ENCODE results near the gene INPP5D.
"Not testable (repeated sequence)": the region's sequence is repeated elsewhere in the genome, so short reads cannot be mapped to it uniquely, and the experiment has no call there.

The INPP5D gene

GRCh38 chr2:233116946-233117345, 56.8 kb downstream of the INPP5D start:
- no peak for DNase-seq (ENCODE audit: low spot score)

DNA sequence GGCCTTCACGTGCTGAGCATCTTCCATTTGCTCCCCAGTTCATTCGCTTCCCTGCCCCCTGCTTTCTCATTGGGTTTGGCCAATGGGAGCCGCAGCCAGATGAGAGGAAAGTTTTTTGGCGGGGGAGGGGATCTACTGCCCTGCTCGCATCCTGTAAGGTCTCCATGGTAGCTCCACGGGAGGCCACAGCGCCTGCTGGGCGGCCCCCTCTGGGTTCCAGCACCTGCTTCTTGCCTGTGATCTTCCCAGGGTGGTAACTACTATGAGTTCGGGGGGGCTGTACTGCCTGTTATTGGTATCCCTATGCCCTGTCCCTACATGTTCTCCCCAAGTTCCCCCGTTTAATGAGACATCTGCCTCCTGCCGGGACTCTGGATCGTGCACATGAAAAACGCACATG, 57.2 kb downstream of the INPP5D start:
- no peak for DNase-seq (ENCODE audit: low spot score)

GRCh38 chr2:233117811-233118647, 57.9 kb downstream of the INPP5D start:
- DNase-seq (ENCODE audit: low spot score), result no peak

GRCh38 chr2:233118648-233119000, 58.5 kb downstream of the INPP5D start:
- no peak for DNase-seq (ENCODE audit: low spot score)

- DNase-seq (ENCODE audit: low spot score), result no peak
Measured at GRCh38 chr2:233119123-233119522, 59.0 kb downstream of the INPP5D start.

- no peak for DNase-seq (ENCODE audit: low spot score)
Measured at GRCh38 chr2:233119806-233120205, 59.7 kb downstream of the INPP5D start.

- DNase-seq (ENCODE audit: low spot score), result no peak
Measured at GRCh38 chr2:233120459-233120858, 60.3 kb downstream of the INPP5D start.

DNA sequence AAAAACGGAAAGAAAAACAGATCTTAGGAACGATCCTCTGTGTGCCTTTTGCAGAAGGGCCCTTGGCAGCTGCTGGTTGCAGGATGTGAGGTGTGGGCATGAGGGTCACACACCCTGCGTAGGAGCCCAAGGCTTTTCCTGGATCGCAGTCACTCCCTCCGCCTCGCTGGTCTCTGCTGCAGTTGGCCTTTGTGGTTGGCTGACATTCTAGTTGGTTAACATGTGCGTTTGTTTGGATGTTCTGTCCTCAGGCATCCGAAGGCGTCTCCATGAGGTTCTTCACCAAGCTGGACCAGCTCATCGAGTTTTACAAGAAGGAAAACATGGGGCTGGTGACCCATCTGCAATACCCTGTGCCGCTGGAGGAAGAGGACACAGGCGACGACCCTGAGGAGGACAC, 61.7 kb downstream of the INPP5D start:
- DNase-seq (ENCODE audit: low spot score), result no peak

GRCh38 chr2:233122541-233122940, 62.4 kb downstream of the INPP5D start:
- DNase-seq (ENCODE audit: low spot score), result no peak

- DNase-seq (ENCODE audit: low spot score), result not testable (repeated sequence)
Measured at GRCh38 chr2:233123576-233123975, 63.4 kb downstream of the INPP5D start.

GRCh38 chr2:233124421-233125080, 64.4 kb downstream of the INPP5D start:
- DNase-seq (ENCODE audit: low spot score), result no peak

DNA sequence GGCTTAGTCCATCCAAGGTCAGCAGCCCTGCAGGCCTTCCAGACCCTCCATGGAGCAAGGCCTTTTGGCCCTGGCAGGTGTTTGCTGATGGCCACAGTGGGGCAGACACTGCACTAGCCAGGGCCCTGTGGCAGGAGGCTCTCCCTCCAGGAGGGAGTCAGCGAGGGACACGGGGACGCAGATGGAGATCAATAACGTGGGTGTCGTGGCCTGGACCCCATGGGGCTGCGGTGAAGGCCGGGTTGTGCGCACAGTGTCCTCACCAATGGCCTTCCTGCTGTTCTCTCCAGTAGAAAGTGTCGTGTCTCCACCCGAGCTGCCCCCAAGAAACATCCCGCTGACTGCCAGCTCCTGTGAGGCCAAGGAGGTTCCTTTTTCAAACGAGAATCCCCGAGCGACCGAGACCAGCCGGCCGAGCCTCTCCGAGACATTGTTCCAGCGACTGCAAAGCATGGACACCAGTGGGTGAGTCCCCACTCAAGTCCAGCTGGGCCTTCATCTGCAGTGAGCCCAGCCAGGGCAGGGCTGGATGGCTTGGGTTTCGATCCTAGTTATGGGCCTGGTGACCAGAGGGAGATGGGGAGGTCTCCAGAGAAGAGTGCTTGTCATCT, 65.4 kb downstream of the INPP5D start:
- DNase-seq (ENCODE audit: low spot score), result no peak

DNA sequence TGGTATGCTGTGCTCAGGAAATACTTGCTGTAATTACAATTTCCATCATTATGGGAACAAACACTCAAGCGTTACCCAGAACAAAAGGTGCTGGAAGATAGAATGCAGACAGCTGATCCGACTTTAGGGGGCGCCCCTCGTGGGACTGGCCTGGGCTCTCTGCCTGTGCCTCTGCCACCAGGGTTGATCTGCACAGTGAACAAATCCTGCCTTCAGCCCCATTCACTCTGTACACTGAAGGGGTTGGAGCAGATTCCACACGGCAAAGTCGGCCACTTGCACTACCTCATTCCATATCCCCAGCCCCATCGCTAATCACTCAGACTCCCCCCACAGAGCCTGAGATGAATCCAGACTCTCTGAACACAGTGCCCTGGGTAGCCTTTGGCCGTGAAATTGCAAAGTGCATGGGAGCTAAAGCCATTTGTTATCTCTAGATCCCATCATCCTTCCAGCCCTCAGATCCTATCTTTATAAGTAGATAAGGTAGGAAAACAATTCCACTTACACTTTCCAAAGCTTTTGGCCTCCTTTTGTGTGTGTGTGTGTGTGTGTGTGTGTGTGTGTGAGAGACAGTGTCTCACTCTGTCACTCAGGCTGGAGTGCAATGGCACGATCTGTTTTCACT, 69.3 kb downstream of the INPP5D start:
- DNase-seq (ENCODE audit: low spot score), result no peak

GRCh38 chr2:233130024-233130423, 69.9 kb downstream of the INPP5D start:
- no peak for DNase-seq (ENCODE audit: low spot score)

GRCh38 chr2:233130481-233131020, 70.4 kb downstream of the INPP5D start:
- DNase-seq (ENCODE audit: low spot score), result no peak

DNA sequence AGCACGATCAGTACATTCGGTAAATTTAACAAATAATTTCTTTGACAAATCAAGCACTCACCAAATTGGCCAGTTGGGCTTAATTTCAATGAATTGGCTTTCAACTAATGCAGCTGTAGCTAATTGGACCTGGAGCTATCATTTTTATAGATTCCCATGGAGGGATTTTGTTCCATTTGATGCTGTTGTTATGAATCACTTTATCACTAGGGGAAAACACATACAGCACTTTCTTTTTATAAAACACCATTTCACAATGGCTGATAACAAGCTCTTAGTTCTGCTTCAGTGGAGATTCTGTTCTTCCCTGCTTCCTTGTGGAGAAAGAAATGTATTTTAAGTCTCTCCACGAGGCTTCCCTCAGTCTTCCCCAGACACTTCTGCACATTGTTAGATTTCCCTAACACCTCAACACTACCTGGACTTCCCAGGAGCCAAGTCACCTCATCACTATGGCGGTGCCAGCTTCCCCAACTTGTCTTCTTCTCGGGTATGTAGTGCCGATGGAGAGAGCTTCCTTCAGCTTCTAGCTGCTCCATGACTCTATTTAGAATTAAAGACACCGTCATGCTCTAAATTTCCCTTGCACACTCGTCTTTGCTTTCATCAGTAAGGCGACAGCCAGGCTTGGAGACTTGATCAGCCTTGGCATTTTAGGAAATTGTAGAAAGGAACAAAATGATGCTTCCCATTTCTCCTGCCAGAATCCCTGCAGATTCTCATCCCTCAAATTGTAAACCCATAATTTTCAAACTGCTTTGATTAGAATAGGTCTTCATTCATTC, 72.0 kb downstream of the INPP5D start:
- no peak for DNase-seq (ENCODE audit: low spot score)

- no peak for DNase-seq (ENCODE audit: low spot score)
Measured at GRCh38 chr2:233133239-233133638, 73.1 kb downstream of the INPP5D start.

DNA sequence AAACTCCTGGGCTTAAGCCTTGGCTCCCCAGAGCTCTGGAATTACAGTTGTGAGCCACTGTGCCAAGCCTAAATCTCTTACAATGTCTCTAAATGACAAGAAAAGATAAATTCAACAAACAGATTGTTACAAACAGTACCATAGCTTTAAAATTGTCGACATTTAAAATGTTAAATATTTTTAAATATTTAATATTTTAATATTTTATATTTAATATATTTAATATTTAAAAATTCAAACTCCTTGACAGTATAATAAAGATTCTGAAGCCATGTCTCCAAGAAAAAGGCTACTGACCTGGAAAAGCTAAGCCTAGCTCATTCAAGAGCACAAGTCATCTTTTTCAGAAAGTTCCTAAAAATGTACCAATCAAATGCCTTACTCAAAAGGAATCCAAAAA, 75.3 kb downstream of the INPP5D start:
- no peak for DNase-seq (ENCODE audit: low spot score)

DNA sequence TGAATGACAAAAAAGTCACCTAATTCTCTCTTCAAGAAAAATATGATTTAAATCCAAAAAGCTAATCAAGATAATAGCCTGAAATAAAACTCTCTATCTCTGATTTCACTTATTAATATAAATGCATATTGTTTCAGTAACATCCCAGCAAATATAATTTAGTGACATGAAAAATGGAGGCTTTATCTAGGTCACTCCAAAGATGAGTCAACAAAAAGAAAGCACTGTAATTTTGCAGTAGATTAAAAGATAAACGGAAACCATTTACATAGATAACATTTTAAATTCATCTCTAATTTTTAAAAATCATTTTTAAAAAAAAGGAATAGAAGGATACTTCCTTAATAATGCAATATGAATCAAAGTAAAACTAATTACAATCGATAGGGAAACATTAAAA, 76.9 kb downstream of the INPP5D start:
- DNase-seq (ENCODE audit: low spot score), result no peak

GRCh38 chr2:233140077-233140585, 80.0 kb downstream of the INPP5D start:
- no peak for DNase-seq (ENCODE audit: low spot score)

- DNase-seq (ENCODE audit: low spot score), result no peak
Measured at GRCh38 chr2:233140978-233141377, 80.8 kb downstream of the INPP5D start.

Data from SK-N-DZ (cell line).